ENCODE results near the gene JKAMP.

The JKAMP gene

GRCh38 chr14:59481871-59482540 is 2.3 kb upstream of the JKAMP start:
- DNase-seq = no peak

GRCh38 chr14:59482541-59483331 is 1.6 kb upstream of the JKAMP start:
- no peak for DNase-seq

- DNase-seq = no peak
Measured at GRCh38 chr14:59483363-59483762, 954 bp upstream of the JKAMP start.

DNA sequence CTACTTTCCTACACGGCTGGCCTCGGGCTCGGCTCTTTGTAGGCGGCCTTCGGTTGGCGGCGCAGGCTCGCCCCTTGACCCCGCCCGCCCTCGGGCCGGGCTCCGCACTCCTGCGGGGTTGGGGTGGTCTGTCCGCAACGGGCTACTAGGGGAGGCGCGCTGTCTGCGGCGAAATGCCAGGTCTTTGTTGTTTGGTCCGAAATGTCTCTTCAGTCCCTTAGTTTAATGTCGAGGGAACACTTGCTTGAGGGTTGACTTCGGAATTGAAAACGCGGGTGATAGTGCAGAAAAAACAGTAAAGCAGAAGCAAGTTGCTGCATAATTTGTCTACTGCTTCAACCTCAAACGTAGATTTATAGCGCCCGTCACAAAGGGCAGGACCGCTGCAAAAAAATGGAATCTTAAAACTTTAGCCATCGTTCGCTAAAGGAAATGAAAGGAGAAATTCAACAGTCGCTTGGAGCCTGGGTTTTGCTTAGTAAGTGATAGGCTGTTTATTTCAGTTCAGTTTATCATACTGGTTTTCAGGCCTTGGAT is 390 bp downstream of the JKAMP start:
- no peak for DNase-seq

DNA sequence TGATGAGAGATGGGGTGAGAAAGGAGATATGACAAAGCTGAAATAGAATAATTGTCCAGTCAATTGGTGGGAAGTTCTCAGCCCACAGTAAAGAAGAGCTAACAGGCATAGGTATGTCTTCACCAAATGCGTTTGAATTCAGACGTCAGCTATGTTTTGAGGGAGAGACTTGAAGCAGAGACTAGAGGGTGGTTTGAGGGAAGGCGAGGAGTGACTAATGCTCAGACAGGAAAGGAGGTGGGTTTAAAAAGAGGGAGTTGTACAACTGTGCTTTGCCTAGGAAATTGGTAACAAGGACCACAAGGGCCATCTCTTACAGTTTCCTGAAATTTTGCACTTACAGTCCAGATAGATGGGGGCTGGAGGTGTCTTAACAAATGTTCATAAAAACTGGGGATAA is 6.4 kb downstream of the JKAMP start:
- no peak for DNase-seq

- no peak for DNase-seq
Measured at GRCh38 chr14:59492384-59492783, 8.1 kb downstream of the JKAMP start.

DNA sequence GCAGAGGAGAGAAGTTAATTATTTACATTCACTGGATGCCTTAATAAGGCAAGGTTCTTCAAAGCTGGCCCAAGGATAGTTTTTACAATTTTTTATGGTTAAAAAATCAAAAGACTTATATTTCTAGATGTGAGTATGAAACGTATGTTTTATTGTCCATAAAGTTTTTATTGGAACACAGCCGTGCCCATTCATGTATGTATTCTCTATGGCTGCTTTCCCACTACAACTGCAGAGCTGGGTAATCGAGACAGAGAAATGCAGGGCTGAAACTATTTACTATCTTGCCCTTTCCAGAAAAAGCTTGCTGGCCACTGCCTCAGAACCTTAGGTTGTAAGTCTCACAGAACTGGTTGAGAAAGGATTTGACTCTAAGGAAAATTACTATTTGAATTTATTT is 16.4 kb downstream of the JKAMP start:
- DNase-seq = no peak

- no peak for DNase-seq
Measured at GRCh38 chr14:59503256-59503655, 18.9 kb downstream of the JKAMP start.

- DNase-seq = no peak
Measured at GRCh38 chr14:59507063-59507751, 22.9 kb downstream of the JKAMP start.

DNA sequence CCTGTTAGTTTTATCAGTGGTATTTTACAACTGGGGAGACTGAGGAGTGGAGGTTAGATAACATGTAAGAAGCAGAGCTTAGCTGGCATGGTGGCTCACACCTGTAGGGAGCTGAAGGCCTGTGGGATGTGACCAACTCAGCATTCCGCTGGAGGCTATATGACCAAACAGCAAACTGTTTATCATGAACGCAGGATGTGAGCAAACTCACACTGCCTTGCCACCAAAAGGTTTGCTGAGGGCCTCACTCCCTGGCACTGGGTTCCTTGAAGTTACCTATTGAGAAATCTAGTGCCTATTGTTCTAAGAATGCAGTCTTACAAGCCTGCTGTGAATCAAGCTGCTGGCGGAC is 23.4 kb downstream of the JKAMP start:
- no peak for DNase-seq

DNA sequence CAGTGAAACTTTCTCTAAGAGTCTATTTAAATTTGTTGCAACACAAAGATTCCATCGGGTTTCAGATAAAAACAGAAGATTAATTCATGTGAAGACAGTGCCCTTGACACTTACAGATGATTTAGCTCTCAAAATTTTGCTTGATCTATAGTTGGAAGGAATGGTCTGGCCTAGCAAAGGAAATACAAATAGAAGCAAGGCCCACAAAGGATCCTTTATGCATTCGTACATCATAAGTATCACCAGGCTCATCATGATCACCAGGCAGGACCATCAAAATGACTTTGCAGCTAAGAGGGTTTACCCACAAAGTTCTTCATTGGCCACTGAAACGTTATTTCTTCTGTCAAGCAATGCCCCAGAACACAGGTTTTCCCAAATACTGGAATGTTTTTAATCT is 24.8 kb downstream of the JKAMP start:
- no peak for DNase-seq

DNA sequence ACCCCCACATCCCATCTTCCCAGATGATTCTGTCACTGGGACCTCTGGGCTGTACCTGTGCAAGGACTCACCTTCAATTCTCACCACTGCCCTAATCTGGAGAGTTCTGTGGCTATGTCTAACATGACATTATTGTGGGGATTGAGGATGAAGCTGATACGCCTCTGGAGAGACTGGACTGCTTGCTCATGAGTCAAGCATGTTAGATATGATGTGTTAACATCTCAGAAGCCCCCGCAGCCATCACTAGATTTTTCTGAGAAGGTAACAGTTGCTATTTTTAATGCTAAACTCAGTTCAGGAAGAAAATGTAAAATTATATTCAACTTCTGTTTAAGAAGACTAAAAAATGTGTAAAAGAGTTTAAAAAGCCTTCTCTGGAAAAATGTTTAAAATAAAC is 25.7 kb downstream of the JKAMP start:
- DNase-seq = no peak

- no peak for DNase-seq
Measured at GRCh38 chr14:59510966-59511365, 26.6 kb downstream of the JKAMP start.

GRCh38 chr14:59511916-59512575 is 27.7 kb downstream of the JKAMP start:
- DNase-seq = no peak

GRCh38 chr14:59520224-59520623 is 35.9 kb downstream of the JKAMP start:
- no peak for DNase-seq

- DNase-seq = no peak
Measured at GRCh38 chr14:59529189-59529588, 44.9 kb downstream of the JKAMP start.

DNA sequence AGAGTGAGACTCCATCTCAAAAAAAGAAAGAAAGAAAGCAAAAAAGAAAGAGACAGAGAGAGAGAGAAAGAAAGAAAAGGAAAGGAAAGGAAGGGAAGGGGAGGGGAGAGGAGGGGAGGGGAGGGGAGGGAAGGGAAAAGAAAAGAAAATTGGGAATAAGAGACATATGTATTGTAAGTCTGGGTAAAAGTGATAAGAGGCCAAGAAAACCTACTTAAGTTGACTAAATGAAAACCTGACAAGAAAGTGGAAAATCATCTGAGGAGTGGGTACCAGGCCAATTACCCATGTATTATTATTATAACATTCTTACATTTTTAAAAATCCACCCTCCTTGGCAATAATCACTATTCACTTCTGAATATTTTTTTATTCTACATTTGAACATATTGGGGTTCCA is 46.0 kb downstream of the JKAMP start:
- no peak for DNase-seq

DNA sequence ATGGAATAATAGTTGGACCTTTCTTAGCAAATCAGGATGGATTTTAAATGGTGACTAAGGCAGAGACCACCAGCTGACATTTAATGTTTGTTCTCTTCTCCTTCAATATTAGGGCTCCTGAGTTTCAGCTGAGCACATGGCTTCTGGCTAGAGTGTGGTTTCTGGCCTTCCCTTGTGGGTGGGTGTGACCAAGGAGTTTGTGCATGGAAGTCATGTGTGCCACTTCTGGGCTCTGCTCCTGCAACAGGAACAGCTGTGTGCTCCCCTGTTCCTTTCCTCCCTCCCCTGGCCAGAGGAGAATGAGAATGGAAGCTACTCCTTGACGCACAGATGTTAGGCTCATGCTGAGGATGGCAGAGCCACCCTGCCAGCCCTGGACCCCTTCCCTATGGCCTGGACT is 48.1 kb downstream of the JKAMP start:
- DNase-seq = no peak

- no peak for DNase-seq
Measured at GRCh38 chr14:59534361-59534987, 50.2 kb downstream of the JKAMP start.

GRCh38 chr14:59537476-59537875 is 53.2 kb downstream of the JKAMP start:
- no peak for DNase-seq

DNA sequence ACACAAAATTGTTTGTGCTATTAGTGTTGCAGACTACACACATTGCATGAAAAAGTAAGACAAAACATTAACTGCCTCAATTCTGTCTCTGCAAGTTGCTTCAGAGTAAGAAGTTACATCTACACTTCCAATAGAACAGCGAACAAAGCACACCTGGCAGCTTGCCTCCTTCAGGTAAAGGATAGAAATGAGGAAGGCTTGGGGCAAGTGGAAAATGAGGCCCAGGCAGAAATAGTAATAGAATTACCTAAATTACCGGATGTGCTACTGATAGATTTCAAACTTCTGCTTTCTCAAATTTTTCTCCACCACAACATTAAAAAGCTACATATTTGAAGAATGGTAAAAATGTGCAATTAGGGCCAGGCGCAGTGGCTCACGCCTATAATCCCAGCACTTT is 54.6 kb downstream of the JKAMP start:
- no peak for DNase-seq

- DNase-seq = no peak
Measured at GRCh38 chr14:59540852-59541251, 56.5 kb downstream of the JKAMP start.

DNA sequence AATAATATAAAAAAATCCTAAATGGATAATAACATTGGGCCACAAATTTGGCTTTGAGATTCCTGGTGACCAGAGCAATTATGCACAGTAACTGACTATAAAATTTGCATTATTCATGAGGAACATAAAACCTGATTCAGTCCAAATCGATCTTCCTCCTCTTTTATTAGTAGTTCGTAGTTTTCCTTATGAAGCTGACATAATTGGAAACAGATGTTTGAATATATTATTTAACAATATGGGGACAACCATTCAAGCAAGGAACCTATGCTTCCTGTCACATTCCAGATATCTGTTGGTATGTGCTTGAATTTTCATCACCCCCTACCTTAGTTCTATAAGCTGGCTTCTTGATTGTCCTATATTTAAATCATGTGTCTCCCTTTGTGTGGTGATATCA is 57.4 kb downstream of the JKAMP start:
- DNase-seq = no peak

Measured in activated CD4-positive, alpha-beta T cell treated with anti-CD3 and anti-CD28 coated beads for 1 hour (primary cell).